ENCODE measurements around the gene NAMPT. TPM values are rescaled to one million over a fixed set of nuclear protein-coding genes. Genes with fewer than 3 reads are reported as not detected.

Gene NAMPT
- total and polyA plus RNA-seq, 2 donors: 40.6 to 79.3 TPM

GRCh38 chr7:106282852-106283251 lies 1.9 kb downstream of the NAMPT start:
- Histone ChIP-seq H3K4me3 (ENCODE audit: low read length in 2 of 2) (no peak overlapping the region), H3K27me3 (ENCODE audit: control insufficient read depth in 2 of 2, insufficient read depth in 1 of 2, low read length in 1 of 2) (peaks cover 0 to 5% of the 10 kb centered on the region in 2 donors), H3K4me1 (ENCODE audit: control insufficient read depth in 2 of 2, insufficient read depth in 2 of 2, low read length in 2 of 2) (peaks cover 5 to 6% of the 10 kb centered on the region in 2 donors), H3K27ac (ENCODE audit: low read depth in 1 of 2, low read length in 1 of 2) (no peak overlapping the region), H3K36me3 (ENCODE audit: control insufficient read depth in 2 of 2, insufficient read depth in 2 of 2, low read length in 1 of 2) (no peaks in the 10 kb centered on the region), H3K9me3 (ENCODE audit: control insufficient read depth in 2 of 2, insufficient read depth in 1 of 2, low read length in 1 of 2) (no peaks in the 10 kb centered on the region)
- 92% methylated on average over 3 of the region's 3 CpGs for WGBS
- DNase-seq (ENCODE audit: low read depth in 6 of 9, low spot score in 9 of 9): no peak

- DNase-seq (ENCODE audit: low read depth in 6 of 9, low spot score in 9 of 9): no peak
- 90% methylated on average over 6 of the region's 6 CpGs for WGBS
- Histone ChIP-seq H3K36me3 (ENCODE audit: control insufficient read depth in 2 of 2, insufficient read depth in 2 of 2, low read length in 1 of 2) (no peaks in the 10 kb centered on the region), H3K27ac (ENCODE audit: low read depth in 1 of 2, low read length in 1 of 2) (no peak overlapping the region), H3K9me3 (ENCODE audit: control insufficient read depth in 2 of 2, insufficient read depth in 1 of 2, low read length in 1 of 2) (no peaks in the 10 kb centered on the region), H3K4me1 (ENCODE audit: control insufficient read depth in 2 of 2, insufficient read depth in 2 of 2, low read length in 2 of 2) (peaks cover 5 to 6% of the 10 kb centered on the region in 2 donors), H3K27me3 (ENCODE audit: control insufficient read depth in 2 of 2, insufficient read depth in 1 of 2, low read length in 1 of 2) (peaks cover 0 to 5% of the 10 kb centered on the region in 2 donors), H3K4me3 (ENCODE audit: low read length in 2 of 2) (no peak overlapping the region)
Observed at GRCh38 chr7:106282390-106282789, 2.4 kb downstream of the NAMPT start.

DNA sequence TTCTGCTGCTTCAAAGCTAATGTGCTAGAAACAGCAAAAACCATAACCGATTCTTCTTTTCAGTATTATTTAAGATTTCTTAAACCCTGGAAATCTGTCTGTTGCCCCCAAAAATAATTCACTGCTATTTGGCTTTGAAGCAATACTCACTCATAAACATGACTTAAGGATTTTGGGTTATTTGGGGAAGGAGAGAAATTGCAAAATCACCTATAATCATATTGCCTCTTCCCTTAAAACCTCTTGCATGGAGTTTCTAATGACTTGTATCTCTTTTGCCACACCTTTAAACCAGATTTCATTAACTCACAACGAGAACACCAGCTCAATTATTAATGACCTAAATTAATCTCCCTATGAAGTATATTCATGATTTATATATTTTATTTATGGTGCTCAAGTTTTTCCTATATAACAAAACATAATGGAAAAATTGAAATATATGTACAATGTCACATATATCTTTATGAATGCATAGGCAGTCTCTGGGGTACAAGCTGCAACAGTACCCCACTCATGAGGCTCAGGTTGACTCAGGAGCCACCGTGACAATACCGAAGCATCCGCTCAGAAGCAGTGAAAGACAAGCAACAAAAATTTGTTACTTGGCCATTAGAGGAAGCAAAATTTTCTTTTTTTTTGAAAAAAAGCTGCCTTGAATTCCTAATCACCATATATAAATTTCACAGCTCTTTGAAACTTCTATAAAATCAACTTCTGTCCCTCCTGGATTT lies 3.0 kb downstream of the NAMPT start:
- Histone ChIP-seq H3K36me3 (ENCODE audit: control insufficient read depth in 2 of 2, insufficient read depth in 2 of 2, low read length in 1 of 2) (no peaks in the 10 kb centered on the region), H3K4me3 (ENCODE audit: low read length in 2 of 2) (no peak overlapping the region), H3K27me3 (ENCODE audit: control insufficient read depth in 2 of 2, insufficient read depth in 1 of 2, low read length in 1 of 2) (peaks cover 0 to 5% of the 10 kb centered on the region in 2 donors), H3K9me3 (ENCODE audit: control insufficient read depth in 2 of 2, insufficient read depth in 1 of 2, low read length in 1 of 2) (no peaks in the 10 kb centered on the region), H3K27ac (ENCODE audit: low read depth in 1 of 2, low read length in 1 of 2) (no peak overlapping the region), H3K4me1 (ENCODE audit: control insufficient read depth in 2 of 2, insufficient read depth in 2 of 2, low read length in 2 of 2) (peaks cover 5 to 6% of the 10 kb centered on the region in 2 donors)
- DNase-seq (ENCODE audit: low read depth in 6 of 9, low spot score in 9 of 9): no peak
- 96% methylated on average over 5 of the region's 5 CpGs for WGBS

DNA sequence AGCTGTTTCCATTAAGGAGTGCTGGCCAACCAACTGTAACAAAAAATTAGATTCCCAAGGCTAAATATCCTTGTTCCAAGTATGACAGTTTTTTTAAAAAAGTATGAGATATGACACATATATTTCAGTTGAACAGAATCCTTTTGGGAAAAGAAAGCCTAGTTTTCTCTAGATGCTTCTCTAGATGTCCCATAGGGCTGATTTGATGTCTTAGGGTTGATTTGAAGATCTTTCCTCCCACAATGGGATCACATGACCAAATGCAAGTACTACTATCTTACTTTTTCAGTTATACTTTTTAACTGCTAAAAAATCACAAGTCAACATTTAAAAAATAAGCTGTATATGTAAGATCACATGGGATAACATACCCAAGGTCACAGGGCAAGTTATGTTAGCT lies 3.7 kb downstream of the NAMPT start:
- H3K4me1 ChIP-seq (ENCODE audit: control insufficient read depth in 2 of 2, insufficient read depth in 2 of 2, low read length in 2 of 2): peaks cover 5 to 6% of the 10 kb centered on the region in 2 donors
- H3K27ac ChIP-seq (ENCODE audit: low read depth in 1 of 2, low read length in 1 of 2): no peak overlapping the region

GRCh38 chr7:106279425-106280197 lies 5.2 kb downstream of the NAMPT start:
- Histone ChIP-seq H3K4me3 (ENCODE audit: low read length in 2 of 2) (no peak overlapping the region), H3K27me3 (ENCODE audit: control insufficient read depth in 2 of 2, insufficient read depth in 1 of 2, low read length in 1 of 2) (no peaks in the 10 kb centered on the region), H3K4me1 (ENCODE audit: control insufficient read depth in 2 of 2, insufficient read depth in 2 of 2, low read length in 2 of 2) (no peaks in the 10 kb centered on the region), H3K9me3 (ENCODE audit: control insufficient read depth in 2 of 2, insufficient read depth in 1 of 2, low read length in 1 of 2) (no peaks in the 10 kb centered on the region), H3K27ac (ENCODE audit: low read depth in 1 of 2, low read length in 1 of 2) (no peak overlapping the region), H3K36me3 (ENCODE audit: control insufficient read depth in 2 of 2, insufficient read depth in 2 of 2, low read length in 1 of 2) (peaks cover 0 to 4% of the 10 kb centered on the region in 2 donors)
- WGBS: 91% methylated on average over 2 of the region's 2 CpGs
- DNase-seq (ENCODE audit: low read depth in 6 of 9, low spot score in 9 of 9): no peak

More for the DNA sequence above, 3.7 kb downstream of the NAMPT start:
- no peak overlapping the region for H3K4me3 ChIP-seq (ENCODE audit: low read length in 2 of 2)
- no peaks in the 10 kb centered on the region for H3K36me3 ChIP-seq (ENCODE audit: control insufficient read depth in 2 of 2, insufficient read depth in 2 of 2, low read length in 1 of 2)
- DNase-seq (ENCODE audit: low read depth in 6 of 9, low spot score in 9 of 9): no peak
- no peaks in the 10 kb centered on the region for H3K9me3 ChIP-seq (ENCODE audit: control insufficient read depth in 2 of 2, insufficient read depth in 1 of 2, low read length in 1 of 2)
- peaks cover 0 to 5% of the 10 kb centered on the region in 2 donors for H3K27me3 ChIP-seq (ENCODE audit: control insufficient read depth in 2 of 2, insufficient read depth in 1 of 2, low read length in 1 of 2)

DNA sequence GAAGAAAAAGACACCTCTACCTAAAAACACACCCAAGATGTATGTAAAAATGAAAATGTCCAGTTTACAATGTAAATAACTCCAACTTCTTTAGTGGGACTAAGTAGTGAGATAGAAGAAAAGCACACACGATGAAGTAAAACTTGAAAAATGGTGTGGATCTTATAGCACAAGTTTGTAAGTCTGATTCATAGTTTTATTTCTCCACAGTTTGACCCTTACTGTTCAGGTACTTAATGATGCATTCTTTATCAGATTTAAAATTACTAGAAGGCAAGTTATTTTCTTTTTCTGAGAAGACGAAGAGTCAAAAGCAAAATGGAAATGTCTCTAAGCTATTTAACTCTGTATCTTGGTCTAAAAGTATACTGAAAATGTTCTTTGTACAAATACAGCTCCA lies 6.1 kb downstream of the NAMPT start:
- Histone ChIP-seq H3K9me3 (ENCODE audit: control insufficient read depth in 2 of 2, insufficient read depth in 1 of 2, low read length in 1 of 2) (no peaks in the 10 kb centered on the region), H3K36me3 (ENCODE audit: control insufficient read depth in 2 of 2, insufficient read depth in 2 of 2, low read length in 1 of 2) (peaks cover 0 to 4% of the 10 kb centered on the region in 2 donors), H3K4me1 (ENCODE audit: control insufficient read depth in 2 of 2, insufficient read depth in 2 of 2, low read length in 2 of 2) (no peaks in the 10 kb centered on the region), H3K4me3 (ENCODE audit: low read length in 2 of 2) (no peak overlapping the region), H3K27ac (ENCODE audit: low read depth in 1 of 2, low read length in 1 of 2) (no peak overlapping the region), H3K27me3 (ENCODE audit: control insufficient read depth in 2 of 2, insufficient read depth in 1 of 2, low read length in 1 of 2) (no peaks in the 10 kb centered on the region)
- no peak for DNase-seq (ENCODE audit: low read depth in 6 of 9, low spot score in 9 of 9)
- WGBS: 97% methylated on average over 2 of the region's 2 CpGs

DNA sequence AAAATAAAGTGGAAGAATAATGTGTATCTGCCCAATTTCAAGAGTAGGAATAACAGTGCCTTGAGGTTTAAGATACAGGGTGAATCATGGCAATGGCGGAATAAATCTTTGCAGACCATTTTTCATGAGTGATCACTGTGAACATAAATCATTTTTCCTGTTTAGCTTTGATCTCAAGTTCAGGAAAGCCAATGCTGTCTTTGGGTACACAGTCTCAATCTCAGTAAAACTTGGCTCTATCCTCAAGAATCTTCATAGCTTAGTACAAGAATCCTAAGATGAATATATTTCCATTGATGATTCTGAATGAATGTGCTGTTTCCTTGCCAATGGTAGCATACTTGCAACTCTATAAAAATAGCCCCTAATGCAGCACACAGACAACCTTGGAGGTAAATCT lies 6.8 kb downstream of the NAMPT start:
- H3K36me3 ChIP-seq (ENCODE audit: control insufficient read depth in 2 of 2, insufficient read depth in 2 of 2, low read length in 1 of 2): peaks cover 0 to 8% of the 10 kb centered on the region in 2 donors
- H3K27ac ChIP-seq (ENCODE audit: low read depth in 1 of 2, low read length in 1 of 2): no peak overlapping the region
- no peaks in the 10 kb centered on the region for H3K27me3 ChIP-seq (ENCODE audit: control insufficient read depth in 2 of 2, insufficient read depth in 1 of 2, low read length in 1 of 2)
- no peaks in the 10 kb centered on the region for H3K9me3 ChIP-seq (ENCODE audit: control insufficient read depth in 2 of 2, insufficient read depth in 1 of 2, low read length in 1 of 2)
- WGBS: 99% methylated on average over 1 of the region's 1 CpG
- H3K4me3 ChIP-seq (ENCODE audit: low read length in 2 of 2): no peak overlapping the region
- H3K4me1 ChIP-seq (ENCODE audit: control insufficient read depth in 2 of 2, insufficient read depth in 2 of 2, low read length in 2 of 2): no peaks in the 10 kb centered on the region
- no peak for DNase-seq (ENCODE audit: low read depth in 6 of 9, low spot score in 9 of 9)

- Histone ChIP-seq H3K27me3 (ENCODE audit: control insufficient read depth in 2 of 2, insufficient read depth in 1 of 2, low read length in 1 of 2) (no peaks in the 10 kb centered on the region), H3K27ac (ENCODE audit: low read depth in 1 of 2, low read length in 1 of 2) (no peak overlapping the region), H3K36me3 (ENCODE audit: control insufficient read depth in 2 of 2, insufficient read depth in 2 of 2, low read length in 1 of 2) (peaks cover 0 to 9% of the 10 kb centered on the region in 2 donors), H3K4me3 (ENCODE audit: low read length in 2 of 2) (no peak overlapping the region), H3K9me3 (ENCODE audit: control insufficient read depth in 2 of 2, insufficient read depth in 1 of 2, low read length in 1 of 2) (no peaks in the 10 kb centered on the region), H3K4me1 (ENCODE audit: control insufficient read depth in 2 of 2, insufficient read depth in 2 of 2, low read length in 2 of 2) (no peaks in the 10 kb centered on the region)
- no peak for DNase-seq (ENCODE audit: low read depth in 6 of 9, low spot score in 9 of 9)
- 99% methylated on average over 10 of the region's 10 CpGs for WGBS
Observed at GRCh38 chr7:106276513-106276912, 8.3 kb downstream of the NAMPT start.

DNA sequence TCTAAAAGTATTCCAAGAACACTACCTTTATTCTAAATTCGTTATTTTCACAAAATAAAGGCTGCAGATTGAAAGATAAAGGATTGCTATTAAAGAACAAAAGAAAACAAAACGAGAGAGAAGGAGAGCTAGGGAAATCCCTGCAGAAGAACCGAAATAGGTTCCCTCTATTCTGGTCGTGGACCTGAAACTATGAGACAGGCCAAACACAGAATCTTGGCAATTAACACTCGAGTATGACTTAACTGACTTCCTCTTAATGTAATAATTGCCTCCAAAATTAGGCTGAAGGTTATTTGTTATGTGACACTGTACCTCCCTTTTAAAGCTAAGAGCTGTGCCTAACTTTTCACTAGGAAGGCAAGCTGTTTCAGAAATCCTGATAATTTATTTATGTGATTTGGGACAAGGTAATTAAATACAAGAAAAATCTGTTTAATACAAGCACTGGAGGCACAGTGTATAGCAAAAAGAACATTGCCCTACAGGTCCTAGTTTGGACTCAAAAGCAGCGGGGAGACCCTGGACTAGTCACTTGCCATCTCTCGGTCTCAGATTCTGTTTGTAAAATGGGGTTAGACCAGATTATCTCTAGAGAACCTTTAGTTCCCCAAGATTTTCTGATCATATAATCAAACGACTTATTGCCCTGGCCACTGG lies 11.6 kb downstream of the NAMPT start:
- no peak for DNase-seq (ENCODE audit: low read depth in 6 of 9, low spot score in 9 of 9)
- H3K27me3 ChIP-seq (ENCODE audit: control insufficient read depth in 2 of 2, insufficient read depth in 1 of 2, low read length in 1 of 2): no peaks in the 10 kb centered on the region

More for the DNA sequence above, 11.6 kb downstream of the NAMPT start:
- Histone ChIP-seq H3K9me3 (ENCODE audit: control insufficient read depth in 2 of 2, insufficient read depth in 1 of 2, low read length in 1 of 2) (no peaks in the 10 kb centered on the region), H3K4me1 (ENCODE audit: control insufficient read depth in 2 of 2, insufficient read depth in 2 of 2, low read length in 2 of 2) (no peaks in the 10 kb centered on the region), H3K27ac (ENCODE audit: low read depth in 1 of 2, low read length in 1 of 2) (no peak overlapping the region), H3K36me3 (ENCODE audit: control insufficient read depth in 2 of 2, insufficient read depth in 2 of 2, low read length in 1 of 2) (peaks cover 0 to 25% of the 10 kb centered on the region in 2 donors), H3K4me3 (ENCODE audit: low read length in 2 of 2) (no peak overlapping the region)
- 95% methylated on average over 8 of the region's 8 CpGs for WGBS

Measured in thymus (tissue), 11 donors.